GM19099 (cell line): Measurements from ENCODE around the gene PPP2R2C.

Source experiments
- POLR2A ChIP-seq: IDR thresholded peaks from 3 replicates; pipeline ENCODE4 v1.6.1; 2011; ENCODE audit warnings: low read depth; ENCODE audit not compliant: insufficient read length; ENCODE audit errors: extremely low read depth

The PPP2R2C gene

GRCh38 chr4:6472387-6473263, at the start of gene PPP2R2C:
TSS of gene PPP2R2C (minus strand) at chr4:6472614. CDS start at chr4:6472229, 385 bp downstream.
- TF ChIP-seq POLR2A, result no peak

- no peak for TF ChIP-seq POLR2A
Measured at GRCh38 chr4:6520978-6521377, 48.6 kb upstream of the PPP2R2C start.

GRCh38 chr4:6520051-6520636, 47.7 kb upstream of the PPP2R2C start:
- TF ChIP-seq POLR2A, result no peak

- no peak for TF ChIP-seq POLR2A
Measured at GRCh38 chr4:6517171-6517570, 44.8 kb upstream of the PPP2R2C start.

DNA sequence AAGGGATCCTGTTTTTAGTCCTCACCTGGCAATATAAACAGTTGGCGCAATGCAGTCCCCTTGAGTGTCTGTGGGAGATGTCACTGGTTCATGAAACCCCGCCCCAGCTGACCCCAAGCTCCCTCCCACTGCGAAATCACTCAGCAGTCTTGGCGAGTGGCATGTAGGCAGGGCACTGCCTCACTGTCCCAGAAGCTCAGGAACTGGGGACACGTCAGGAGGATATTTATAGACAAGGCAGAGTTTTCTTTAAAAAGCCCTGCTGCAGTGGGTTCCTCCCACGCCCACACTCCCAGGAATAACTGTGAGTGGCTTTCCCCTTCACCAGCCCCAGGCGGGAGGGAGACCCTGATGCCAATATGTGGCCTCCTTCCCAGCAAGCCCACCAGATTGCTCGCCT, 44.3 kb upstream of the PPP2R2C start:
- no peak for TF ChIP-seq POLR2A

- TF ChIP-seq POLR2A, result no peak
Measured at GRCh38 chr4:6516281-6516680, 43.9 kb upstream of the PPP2R2C start.

DNA sequence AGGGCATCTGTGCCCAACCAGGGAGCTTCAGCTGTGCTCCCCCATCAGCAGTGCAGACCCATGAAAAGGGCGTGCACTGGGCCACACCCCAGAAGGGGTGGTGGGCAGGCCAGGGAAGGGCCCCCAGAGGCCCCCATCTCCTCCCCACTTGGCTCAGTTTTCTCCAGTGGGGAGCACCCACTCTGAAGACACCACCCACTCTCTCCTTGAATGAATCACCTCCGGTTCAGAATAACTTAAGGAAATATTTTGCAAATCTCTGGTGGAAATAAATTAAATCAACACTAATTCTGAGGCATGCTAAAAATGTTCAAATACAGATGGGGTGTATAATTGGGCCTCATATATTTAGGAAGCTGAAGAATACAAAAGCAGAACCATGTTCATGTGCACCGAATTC, 41.3 kb upstream of the PPP2R2C start:
- no peak for TF ChIP-seq POLR2A

GRCh38 chr4:6509587-6509986, 37.2 kb upstream of the PPP2R2C start:
- TF ChIP-seq POLR2A, result no peak

- TF ChIP-seq POLR2A, result no peak
Measured at GRCh38 chr4:6507345-6507744, 34.9 kb upstream of the PPP2R2C start.

GRCh38 chr4:6506616-6507140, 34.3 kb upstream of the PPP2R2C start:
- TF ChIP-seq POLR2A, result no peak

GRCh38 chr4:6504900-6505496, 32.6 kb upstream of the PPP2R2C start:
- TF ChIP-seq POLR2A, result no peak

DNA sequence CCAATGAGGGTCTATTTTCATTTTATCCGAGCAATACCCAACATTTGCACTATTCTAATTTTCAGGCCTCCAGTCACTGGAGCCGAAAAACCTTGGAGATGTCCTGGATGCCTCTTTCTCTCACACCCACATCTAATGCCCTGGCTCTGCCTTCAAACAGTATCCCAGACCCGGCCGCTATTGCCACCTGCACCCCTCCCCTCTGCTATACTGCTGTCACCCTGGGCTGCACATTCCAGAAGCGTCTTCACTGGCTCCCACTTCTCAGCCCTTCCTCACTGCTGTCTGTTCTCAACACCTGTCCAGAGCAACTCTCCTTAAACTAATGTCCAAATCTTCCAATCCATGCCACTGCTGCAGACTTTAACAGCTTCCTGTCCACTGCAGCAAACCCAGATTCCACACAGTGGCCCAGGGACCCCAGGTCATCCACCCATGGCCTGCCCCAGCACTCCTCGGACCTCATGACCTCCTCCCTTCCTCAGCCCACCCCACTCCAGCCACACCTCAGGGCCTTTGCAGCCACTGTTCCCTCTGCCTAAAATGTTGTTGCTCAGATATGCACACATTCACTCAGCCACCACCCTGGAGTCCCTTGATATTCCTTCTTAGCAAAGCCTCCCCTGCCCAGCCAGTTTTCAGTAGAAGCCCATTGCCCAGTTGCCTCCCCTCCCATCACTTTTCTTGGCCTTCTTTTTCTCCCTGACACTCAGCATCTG, 30.5 kb upstream of the PPP2R2C start:
- TF ChIP-seq POLR2A, result no peak

DNA sequence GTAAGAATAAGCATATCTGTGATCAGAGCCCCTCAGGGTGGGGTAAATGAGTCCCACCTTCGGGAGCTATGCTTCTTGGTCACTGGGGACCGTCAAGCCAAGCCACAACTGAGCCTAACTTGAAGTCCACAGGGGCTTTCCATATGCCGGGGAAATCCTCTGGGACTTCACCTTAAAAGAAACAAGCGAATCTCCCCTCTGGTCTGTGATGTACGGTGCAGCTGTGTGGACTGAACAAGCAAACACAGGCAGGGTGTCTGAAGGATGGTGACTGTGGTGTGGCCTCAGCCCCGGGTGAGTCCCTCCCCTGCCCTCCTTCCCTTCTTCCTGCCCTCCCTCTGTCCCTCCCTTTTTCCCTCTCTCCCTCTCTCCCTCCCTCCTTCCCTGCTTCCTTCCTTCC, 29.7 kb upstream of the PPP2R2C start:
- no peak for TF ChIP-seq POLR2A

DNA sequence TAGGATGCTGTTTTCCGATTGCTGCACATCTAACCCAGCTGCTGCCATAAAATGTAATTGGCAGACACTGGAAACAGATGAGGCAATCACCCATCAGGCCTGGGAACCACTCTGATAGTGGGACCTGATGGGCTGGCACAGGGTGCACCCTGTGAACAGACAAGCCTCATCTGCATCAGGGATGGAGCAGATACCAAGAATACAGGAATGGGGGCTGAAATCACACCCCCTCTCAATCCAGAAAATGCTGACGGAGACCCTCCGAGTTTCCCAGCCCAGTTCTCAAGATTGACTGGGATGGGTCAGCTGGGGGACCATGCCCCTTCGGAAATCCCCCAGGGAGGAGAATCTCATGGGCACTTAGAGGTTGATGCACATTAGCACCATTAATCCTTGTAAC, 28.8 kb upstream of the PPP2R2C start:
- TF ChIP-seq POLR2A, result no peak
